Measurements from ENCODE around the gene CXorf38.

The CXorf38 gene

GRCh38 chrX:40671126-40671525, 23.8 kb upstream of the CXorf38 start:
- no peak for DNase-seq (ENCODE audit: low read depth in 1 of 2, low spot score in 1 of 2)
- Histone ChIP-seq H3K4me3 (replicated peaks; ENCODE audit: insufficient read depth, low read length) (no peak overlapping the region), H3K27ac (replicated peaks) (no peak overlapping the region), H3K27me3 (ENCODE audit: insufficient read depth, poor library complexity, severe bottlenecking) (no peaks in the 10 kb centered on the region)
- TF ChIP-seq REST (IDR thresholded peaks at IDR 0.05; ENCODE audit: insufficient replicate concordance, low read depth) (no peak), SPI1 (IDR thresholded peaks at IDR 0.05; ENCODE audit: borderline replicate concordance, low read depth) (no peak), POLR2AphosphoS5 (IDR thresholded peaks at IDR 0.05; ENCODE audit: low read depth) (no peak), GABPA (IDR thresholded peaks at IDR 0.05; ENCODE audit: low read depth) (no peak)
- TF ChIP-seq, protein P1, sequence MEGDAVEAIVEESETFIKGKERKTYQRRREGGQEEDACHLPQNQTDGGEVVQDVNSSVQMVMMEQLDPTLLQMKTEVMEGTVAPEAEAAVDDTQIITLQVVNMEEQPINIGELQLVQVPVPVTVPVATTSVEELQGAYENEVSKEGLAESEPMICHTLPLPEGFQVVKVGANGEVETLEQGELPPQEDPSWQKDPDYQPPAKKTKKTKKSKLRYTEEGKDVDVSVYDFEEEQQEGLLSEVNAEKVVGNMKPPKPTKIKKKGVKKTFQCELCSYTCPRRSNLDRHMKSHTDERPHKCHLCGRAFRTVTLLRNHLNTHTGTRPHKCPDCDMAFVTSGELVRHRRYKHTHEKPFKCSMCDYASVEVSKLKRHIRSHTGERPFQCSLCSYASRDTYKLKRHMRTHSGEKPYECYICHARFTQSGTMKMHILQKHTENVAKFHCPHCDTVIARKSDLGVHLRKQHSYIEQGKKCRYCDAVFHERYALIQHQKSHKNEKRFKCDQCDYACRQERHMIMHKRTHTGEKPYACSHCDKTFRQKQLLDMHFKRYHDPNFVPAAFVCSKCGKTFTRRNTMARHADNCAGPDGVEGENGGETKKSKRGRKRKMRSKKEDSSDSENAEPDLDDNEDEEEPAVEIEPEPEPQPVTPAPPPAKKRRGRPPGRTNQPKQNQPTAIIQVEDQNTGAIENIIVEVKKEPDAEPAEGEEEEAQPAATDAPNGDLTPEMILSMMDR (IDR thresholded peaks at IDR 0.05; ENCODE audit: insufficient read depth, low read length) = no peak

- no peak for DNase-seq (ENCODE audit: low read depth in 1 of 2, low spot score in 1 of 2)
- no peak overlapping the region for H3K4me3 ChIP-seq (replicated peaks; ENCODE audit: insufficient read depth, low read length)
- TF ChIP-seq POLR2AphosphoS5 (IDR thresholded peaks at IDR 0.05; ENCODE audit: low read depth) = no peak
- H3K27ac ChIP-seq (replicated peaks) = no peak overlapping the region
- H3K27me3 ChIP-seq (ENCODE audit: insufficient read depth, poor library complexity, severe bottlenecking) = no peaks in the 10 kb centered on the region
Measured at GRCh38 chrX:40663880-40664630, 16.7 kb upstream of the CXorf38 start.

DNA sequence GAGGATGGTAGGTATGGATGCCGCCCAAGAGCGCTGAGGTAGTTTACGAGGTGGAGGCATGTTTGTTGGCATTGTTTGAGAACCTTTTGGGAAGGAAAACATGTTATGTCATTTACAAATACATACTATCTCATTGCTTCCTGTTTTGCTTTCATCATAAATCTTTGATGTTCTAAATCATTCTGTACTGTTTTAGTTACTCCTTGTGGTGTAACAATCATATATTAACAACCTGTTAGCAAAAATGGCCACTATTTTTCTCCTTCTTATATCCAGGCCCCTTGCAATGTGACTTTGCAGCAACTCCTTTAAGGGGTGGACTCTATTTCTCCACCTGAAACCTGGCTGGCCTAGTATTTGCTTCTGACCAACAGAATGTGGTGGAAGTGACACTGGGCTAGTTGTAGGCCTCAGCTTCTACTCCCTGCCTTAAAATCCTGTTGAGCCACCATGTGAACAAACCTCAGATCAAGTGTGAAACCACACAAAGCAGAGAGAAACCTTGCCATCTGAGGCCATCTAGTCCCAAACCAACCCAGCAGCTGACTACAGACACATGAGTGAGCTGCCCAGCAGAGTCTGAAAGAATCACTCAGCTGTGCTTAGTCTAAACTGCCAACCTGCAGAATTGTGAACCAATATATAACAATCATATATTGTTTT, 15.8 kb upstream of the CXorf38 start:
- Histone ChIP-seq H3K27ac (replicated peaks) (no peak overlapping the region), H3K4me3 (replicated peaks; ENCODE audit: insufficient read depth, low read length) (no peak overlapping the region), H3K27me3 (ENCODE audit: insufficient read depth, poor library complexity, severe bottlenecking) (no peaks in the 10 kb centered on the region)
- no peak for DNase-seq (ENCODE audit: low read depth in 1 of 2, low spot score in 1 of 2)
- TF ChIP-seq POLR2AphosphoS5 (IDR thresholded peaks at IDR 0.05; ENCODE audit: low read depth) (no peak), GABPA (IDR thresholded peaks at IDR 0.05; ENCODE audit: low read depth) (no peak), REST (IDR thresholded peaks at IDR 0.05; ENCODE audit: insufficient replicate concordance, low read depth) (no peak), SPI1 (IDR thresholded peaks at IDR 0.05; ENCODE audit: borderline replicate concordance, low read depth) (no peak)
- TF ChIP-seq, protein P1 (IDR thresholded peaks at IDR 0.05; ENCODE audit: insufficient read depth, low read length) = no peak

DNA sequence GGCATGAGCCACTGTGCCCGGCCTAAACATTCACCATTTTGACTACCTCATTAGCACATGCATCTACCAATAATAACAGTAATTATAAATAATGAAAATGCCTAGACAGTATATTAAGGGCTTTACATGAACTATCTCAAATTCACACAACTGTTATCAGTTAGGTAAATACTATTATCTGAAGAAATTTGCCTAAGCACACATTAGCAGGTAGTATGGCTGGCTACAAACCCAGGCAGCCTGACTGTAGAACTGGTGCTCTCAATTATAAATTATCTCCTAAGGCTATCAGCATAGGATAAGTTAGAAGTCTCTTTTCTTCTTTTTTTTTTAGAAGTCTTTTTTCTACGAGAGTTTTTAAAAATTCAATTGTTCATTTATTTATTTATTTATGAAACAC, 14.1 kb upstream of the CXorf38 start:
- DNase-seq (ENCODE audit: low read depth in 1 of 2, low spot score in 1 of 2) = no peak
- TF ChIP-seq SPI1 (IDR thresholded peaks at IDR 0.05; ENCODE audit: borderline replicate concordance, low read depth) (no peak), REST (IDR thresholded peaks at IDR 0.05; ENCODE audit: insufficient replicate concordance, low read depth) (no peak), POLR2AphosphoS5 (IDR thresholded peaks at IDR 0.05; ENCODE audit: low read depth) (no peak), GABPA (IDR thresholded peaks at IDR 0.05; ENCODE audit: low read depth) (no peak)
- TF ChIP-seq, protein P1 (IDR thresholded peaks at IDR 0.05; ENCODE audit: insufficient read depth, low read length) = no peak

More for the DNA sequence above, 14.1 kb upstream of the CXorf38 start:
- no peak overlapping the region for H3K27ac ChIP-seq (replicated peaks)
- no peak overlapping the region for H3K4me3 ChIP-seq (replicated peaks; ENCODE audit: insufficient read depth, low read length)
- no peaks in the 10 kb centered on the region for H3K27me3 ChIP-seq (ENCODE audit: insufficient read depth, poor library complexity, severe bottlenecking)

Measured in HL-60 (cell line).